ENCODE measurements around the gene MTHFD1L. TPM values are rescaled to one million over a fixed set of nuclear protein-coding genes. Genes with fewer than 3 reads are reported as not detected.
"Not testable (repeated sequence)": the region's sequence is repeated elsewhere in the genome, so short reads cannot be mapped to it uniquely, and the experiment has no call there.

MTHFD1L gene
- total and polyA plus RNA-seq, 2 experiments from 2014 or later: 18.2 to 37.9 TPM

- no peak overlapping the region for H3K4me3 ChIP-seq
- peaks cover 7% of the 10 kb centered on the region for H3K4me1 ChIP-seq (ENCODE audit: low read depth)
- no peaks in the 10 kb centered on the region for H3K27me3 ChIP-seq
- no peak for DNase-seq (ENCODE audit: low read depth in 1 of 2, low spot score in 1 of 2)
- H3K36me3 ChIP-seq: no peaks in the 10 kb centered on the region
- TF ChIP-seq, protein P1, sequence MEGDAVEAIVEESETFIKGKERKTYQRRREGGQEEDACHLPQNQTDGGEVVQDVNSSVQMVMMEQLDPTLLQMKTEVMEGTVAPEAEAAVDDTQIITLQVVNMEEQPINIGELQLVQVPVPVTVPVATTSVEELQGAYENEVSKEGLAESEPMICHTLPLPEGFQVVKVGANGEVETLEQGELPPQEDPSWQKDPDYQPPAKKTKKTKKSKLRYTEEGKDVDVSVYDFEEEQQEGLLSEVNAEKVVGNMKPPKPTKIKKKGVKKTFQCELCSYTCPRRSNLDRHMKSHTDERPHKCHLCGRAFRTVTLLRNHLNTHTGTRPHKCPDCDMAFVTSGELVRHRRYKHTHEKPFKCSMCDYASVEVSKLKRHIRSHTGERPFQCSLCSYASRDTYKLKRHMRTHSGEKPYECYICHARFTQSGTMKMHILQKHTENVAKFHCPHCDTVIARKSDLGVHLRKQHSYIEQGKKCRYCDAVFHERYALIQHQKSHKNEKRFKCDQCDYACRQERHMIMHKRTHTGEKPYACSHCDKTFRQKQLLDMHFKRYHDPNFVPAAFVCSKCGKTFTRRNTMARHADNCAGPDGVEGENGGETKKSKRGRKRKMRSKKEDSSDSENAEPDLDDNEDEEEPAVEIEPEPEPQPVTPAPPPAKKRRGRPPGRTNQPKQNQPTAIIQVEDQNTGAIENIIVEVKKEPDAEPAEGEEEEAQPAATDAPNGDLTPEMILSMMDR (IDR thresholded peaks at IDR 0.05; ENCODE audit: low read depth, low read length): no peak
- no peaks in the 10 kb centered on the region for H3K9me3 ChIP-seq (ENCODE audit: low read depth)
- no peak overlapping the region for H3K27ac ChIP-seq
Measured at GRCh38 chr6:151109361-151109760, 243.9 kb downstream of the MTHFD1L start.

GRCh38 chr6:151109869-151110575, 244.5 kb downstream of the MTHFD1L start:
- TF ChIP-seq, protein P1 (IDR thresholded peaks at IDR 0.05; ENCODE audit: low read depth, low read length): no peak
- Histone ChIP-seq H3K4me1 (ENCODE audit: low read depth) (peaks cover 7% of the 10 kb centered on the region), H3K36me3 (no peaks in the 10 kb centered on the region), H3K9me3 (ENCODE audit: low read depth) (no peaks in the 10 kb centered on the region), H3K27me3 (no peaks in the 10 kb centered on the region), H3K4me3 (no peak overlapping the region), H3K27ac (no peak overlapping the region)
- DNase-seq (ENCODE audit: low read depth in 1 of 2, low spot score in 1 of 2): no peak

DNA sequence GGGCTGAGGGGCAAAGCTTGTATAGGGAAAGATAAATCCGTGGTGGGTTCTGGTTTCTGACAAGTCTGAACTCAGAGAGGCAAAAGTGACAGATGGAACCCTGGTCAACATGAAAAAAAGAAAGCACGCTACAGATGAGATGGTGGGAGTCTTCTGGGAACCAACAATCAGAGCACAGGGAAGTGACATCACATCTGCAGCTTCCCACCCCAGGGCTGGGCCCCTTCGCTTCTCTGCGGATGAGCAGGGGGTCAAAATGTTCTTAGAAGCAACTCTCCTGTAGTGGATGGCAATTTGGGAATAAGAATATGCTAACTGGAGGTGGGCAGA, 245.0 kb downstream of the MTHFD1L start:
- H3K27ac ChIP-seq: no peak overlapping the region
- TF ChIP-seq, protein P1 (IDR thresholded peaks at IDR 0.05; ENCODE audit: low read depth, low read length): no peak
- no peak for DNase-seq (ENCODE audit: low read depth in 1 of 2, low spot score in 1 of 2)

GRCh38 chr6:151111670-151112069, 246.2 kb downstream of the MTHFD1L start:
- H3K9me3 ChIP-seq (ENCODE audit: low read depth): no peaks in the 10 kb centered on the region
- no peak for DNase-seq (ENCODE audit: low read depth in 1 of 2, low spot score in 1 of 2)
- TF ChIP-seq, protein P1 (IDR thresholded peaks at IDR 0.05; ENCODE audit: low read depth, low read length): no peak
- H3K27me3 ChIP-seq: no peaks in the 10 kb centered on the region
- H3K27ac ChIP-seq: peak overlapping the region; percentile 21
- H3K4me1 ChIP-seq (ENCODE audit: low read depth): peaks cover 7% of the 10 kb centered on the region
- H3K36me3 ChIP-seq: no peaks in the 10 kb centered on the region
- no peak overlapping the region for H3K4me3 ChIP-seq

More for the DNA sequence above, 245.0 kb downstream of the MTHFD1L start:
- Histone ChIP-seq H3K9me3 (ENCODE audit: low read depth) (no peaks in the 10 kb centered on the region), H3K36me3 (no peaks in the 10 kb centered on the region), H3K27me3 (no peaks in the 10 kb centered on the region), H3K4me1 (ENCODE audit: low read depth) (peaks cover 7% of the 10 kb centered on the region), H3K4me3 (no peak overlapping the region)

DNA sequence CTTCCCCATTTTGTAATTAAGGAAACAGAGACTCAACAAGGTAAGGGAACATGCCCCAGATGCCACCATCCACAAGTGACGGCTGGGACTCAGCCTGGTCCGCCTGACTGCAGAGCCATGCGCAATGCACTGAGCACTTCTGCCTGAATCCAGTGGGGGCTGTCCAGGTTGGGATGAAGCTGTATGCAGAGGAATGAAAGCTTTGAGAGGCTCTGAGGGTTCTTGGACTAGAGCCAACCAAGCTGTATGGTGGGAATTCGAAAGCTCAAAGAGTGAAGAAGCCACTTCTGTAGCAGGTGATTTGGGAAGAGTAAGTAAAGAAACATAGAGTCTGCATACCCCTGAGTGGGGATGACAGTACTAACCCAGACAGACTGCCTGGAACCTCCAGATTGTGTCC, 246.6 kb downstream of the MTHFD1L start:
- Histone ChIP-seq H3K9me3 (ENCODE audit: low read depth) (no peaks in the 10 kb centered on the region), H3K27me3 (no peaks in the 10 kb centered on the region), H3K36me3 (no peaks in the 10 kb centered on the region), H3K27ac (peak overlapping the region; percentile 21), H3K4me3 (no peak overlapping the region), H3K4me1 (ENCODE audit: low read depth) (peaks cover 7% of the 10 kb centered on the region)
- peak in 1 of 2 donors; percentile 85 for DNase-seq (ENCODE audit: low read depth in 1 of 2, low spot score in 1 of 2)
- TF ChIP-seq, protein P1 (IDR thresholded peaks at IDR 0.05; ENCODE audit: low read depth, low read length): no peak

DNA sequence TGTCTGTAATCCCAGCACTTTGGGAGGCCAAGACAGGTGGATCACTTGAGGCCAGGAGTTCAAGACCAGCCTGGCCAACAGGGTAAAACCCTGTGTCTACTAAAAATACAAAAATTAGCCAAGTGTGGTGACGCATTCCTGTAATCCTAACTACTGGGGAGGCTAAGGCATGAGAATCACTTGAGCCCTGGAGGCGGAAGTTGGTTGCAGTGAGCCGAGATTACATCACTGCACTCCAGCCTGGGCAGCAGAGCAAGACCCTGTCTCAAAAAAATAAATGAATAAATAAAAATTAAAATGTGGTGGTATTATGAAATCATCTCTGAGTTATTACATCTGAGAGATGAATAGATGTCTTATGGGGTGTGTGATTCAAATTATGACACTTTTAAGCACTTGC, 247.4 kb downstream of the MTHFD1L start:
- not testable (repeated sequence) for H3K9me3 ChIP-seq (ENCODE audit: low read depth); H3K27ac ChIP-seq; H3K36me3 ChIP-seq; H3K4me1 ChIP-seq (ENCODE audit: low read depth); H3K27me3 ChIP-seq; DNase-seq (ENCODE audit: low read depth in 1 of 2, low spot score in 1 of 2); H3K4me3 ChIP-seq

Measured in cardiac muscle cell (in vitro differentiated cells and primary cell).